ENCODE data around the gene FAM120A. TPM values are rescaled to one million over a fixed set of nuclear protein-coding genes. Genes with fewer than 3 reads are reported as not detected.

Gene FAM120A
- total and polyA plus RNA-seq, 11 donors, result 37.9 to 123 (median 113) TPM

GRCh38 chr9:93574900-93575795, 123.7 kb downstream of the FAM120A start:
- Histone ChIP-seq H3K4me1 (peaks cover 0 to 57% (median 37%) of the 10 kb centered on the region in 12 donors), H3K27ac (peak overlapping the region; percentile 64 to 97 (median 94)), H3K4me3 (peak overlapping the region; percentile 44 to 96 (median 86)), H3K36me3 (no peaks in the 10 kb centered on the region), H3K27me3 (no peaks in the 10 kb centered on the region), H3K9me3 (peaks cover 0 to 10% (median 0%) of the 10 kb centered on the region in 12 donors)
- no peak for TF ChIP-seq CTCF (IDR thresholded peaks at IDR 0.05)
- no peak for TF ChIP-seq POLR2A (IDR thresholded peaks at IDR 0.05)
- ATAC-seq (peak in 3 of 4 donors; percentile 1 to 23 (median 10)), DNase-seq (no peak)
- intact Hi-C loops (cut with DNase I), result loop anchor here in 2 of 10 donors (1.0 to 10.0 kb wide), 2 partner anchors 8 to 130 kb away; no protein-coding TSS in a partner anchor
- WGBS, 4 donors, result 20 to 29% (median 25%) methylated on average over 18 to 30 of the region's 30 CpGs

GRCh38 chr9:93575796-93576257, 124.3 kb downstream of the FAM120A start:
- H3K4me3 ChIP-seq, result peak overlapping the region; percentile 44 to 96 (median 86)
- ATAC-seq, result peak in 2 of 4 donors; percentile 22 to 59
- DNase-seq, result peak; percentile 59 to 86 (median 63)
- peak overlapping the region; percentile 64 to 97 (median 94) for H3K27ac ChIP-seq
- intact Hi-C loops (cut with DNase I), result loop anchor here in 2 of 10 donors (1.0 to 10.0 kb wide), 2 partner anchors 9 to 131 kb away; no protein-coding TSS in a partner anchor
- TF ChIP-seq POLR2A (IDR thresholded peaks at IDR 0.05), result no peak
- no peak for TF ChIP-seq CTCF (IDR thresholded peaks at IDR 0.05)
- H3K9me3 ChIP-seq, result peaks cover 0 to 7% (median 0%) of the 10 kb centered on the region in 12 donors
- H3K27me3 ChIP-seq, result no peaks in the 10 kb centered on the region
- peaks cover 0 to 59% (median 44%) of the 10 kb centered on the region in 12 donors for H3K4me1 ChIP-seq
- WGBS, 4 donors, result 0 to 1% (median 0%) methylated on average over 26 of the region's 26 CpGs
- H3K36me3 ChIP-seq, result no peaks in the 10 kb centered on the region

GRCh38 chr9:93576258-93577077, 125.0 kb downstream of the FAM120A start, which contains the start of gene PHF2:
PHF2 (plus strand) TSS chr9:93576584; CDS start chr9:93576774, 190 bp downstream.
- ATAC-seq, result peak in 3 of 4 donors; percentile 17 to 44 (median 34)
- WGBS, 4 donors, result 1% methylated on average over 39 to 140 of the region's 140 CpGs; no CpG with 5 or more reads in 1 of the 4 donors
- peak in 1 of 5 donors; percentile 48 for DNase-seq
- H3K36me3 ChIP-seq, result no peaks in the 10 kb centered on the region
- peaks cover 0 to 64% (median 49%) of the 10 kb centered on the region in 12 donors for H3K4me1 ChIP-seq
- TF ChIP-seq CTCF (IDR thresholded peaks at IDR 0.05), result no peak
- no peaks in the 10 kb centered on the region for H3K27me3 ChIP-seq
- H3K9me3 ChIP-seq, result peaks cover 0 to under 1% (median 0%) of the 10 kb centered on the region in 12 donors
- intact Hi-C loops (cut with DNase I), result loop anchor here in 1 of 10 donors (10.0 kb wide), 1 partner anchor 132 kb away; no protein-coding TSS in a partner anchor
- peak within 1 kb of the TSS; percentile 88 to 97 (median 94) for H3K27ac ChIP-seq
- H3K4me3 ChIP-seq, result peak within 1 kb of the TSS; percentile 65 to 96 (median 86)
